ENCODE data around the gene GSTT2. TPM values are rescaled to one million over a fixed set of nuclear protein-coding genes. Genes with fewer than 3 reads are reported as not detected.
A peak's percentile ranks its signal among the peaks of the same experiment; 100 is the strongest.
"Not testable (repeated sequence)": the region's sequence is repeated elsewhere in the genome, so short reads cannot be mapped to it uniquely, and the experiment has no call there.

The GSTT2 gene
- total and polyA plus RNA-seq, 3 experiments from 2014 or later = not detected

GRCh38 chr22:23969071-23969470, 10.9 kb upstream of the GSTT2 start:
- H3K4me3 Mint-ChIP-seq = peak overlapping the region in 3 of 7 donors; percentile 8 to 83 (median 19)

GRCh38 chr22:23970201-23970641, 9.7 kb upstream of the GSTT2 start:
- H3K36me3 ChIP-seq (ENCODE audit: insufficient read depth, low read length) = peaks cover 27% of the 10 kb centered on the region
- H3K27me3 ChIP-seq (ENCODE audit: insufficient read depth, low read length, poor library complexity, severe bottlenecking) = no peaks in the 10 kb centered on the region
- POLR2A ChIA-PET = no interaction called here
- peaks cover 13 to 21% (median 18%) of the 10 kb centered on the region in 3 donors for H3K4me1 Mint-ChIP-seq
- H3K27me3 Mint-ChIP-seq = no peaks in the 10 kb centered on the region
- no peaks in the 10 kb centered on the region for H3K9me3 Mint-ChIP-seq
- CTCF ChIA-PET = no interaction called here
- no peak overlapping the region for H3K4me3 ChIP-seq (ENCODE audit: low read length)
- peak overlapping the region in 3 of 7 donors; percentile 2 to 83 (median 37) for H3K4me3 Mint-ChIP-seq
- H3K27ac Mint-ChIP-seq = peak overlapping the region in 6 of 8 donors; percentile 0 to 18 (median 11)
- peaks cover 8 to 31% (median 8%) of the 10 kb centered on the region in 3 donors for H3K36me3 Mint-ChIP-seq
- no peaks in the 10 kb centered on the region for H3K4me1 ChIP-seq (ENCODE audit: insufficient read depth, low read length)
- no peaks in the 10 kb centered on the region for H3K9me3 ChIP-seq (ENCODE audit: low read length)
- no peak overlapping the region for H3K27ac ChIP-seq (ENCODE audit: low read depth, low read length)
- no peak for DNase-seq

More at GRCh38 chr22:23969071-23969470, 10.9 kb upstream of the GSTT2 start:
- Histone ChIP-seq H3K4me3 (ENCODE audit: low read length) (no peak overlapping the region), H3K27me3 (ENCODE audit: insufficient read depth, low read length, poor library complexity, severe bottlenecking) (no peaks in the 10 kb centered on the region), H3K9me3 (ENCODE audit: low read length) (no peaks in the 10 kb centered on the region), H3K4me1 (ENCODE audit: insufficient read depth, low read length) (no peaks in the 10 kb centered on the region), H3K36me3 (ENCODE audit: insufficient read depth, low read length) (peaks cover 27% of the 10 kb centered on the region), H3K27ac (ENCODE audit: low read depth, low read length) (no peak overlapping the region)
- H3K4me1 Mint-ChIP-seq = peaks cover 13 to 21% (median 18%) of the 10 kb centered on the region in 3 donors
- CTCF ChIA-PET = no interaction called here
- H3K27me3 Mint-ChIP-seq = no peaks in the 10 kb centered on the region
- POLR2A ChIA-PET = no interaction called here
- H3K27ac Mint-ChIP-seq = peak overlapping the region in 2 of 8 donors; percentile 11 to 42
- H3K36me3 Mint-ChIP-seq = peaks cover 8 to 31% (median 8%) of the 10 kb centered on the region in 3 donors
- H3K9me3 Mint-ChIP-seq = no peaks in the 10 kb centered on the region
- no peak for DNase-seq

DNA sequence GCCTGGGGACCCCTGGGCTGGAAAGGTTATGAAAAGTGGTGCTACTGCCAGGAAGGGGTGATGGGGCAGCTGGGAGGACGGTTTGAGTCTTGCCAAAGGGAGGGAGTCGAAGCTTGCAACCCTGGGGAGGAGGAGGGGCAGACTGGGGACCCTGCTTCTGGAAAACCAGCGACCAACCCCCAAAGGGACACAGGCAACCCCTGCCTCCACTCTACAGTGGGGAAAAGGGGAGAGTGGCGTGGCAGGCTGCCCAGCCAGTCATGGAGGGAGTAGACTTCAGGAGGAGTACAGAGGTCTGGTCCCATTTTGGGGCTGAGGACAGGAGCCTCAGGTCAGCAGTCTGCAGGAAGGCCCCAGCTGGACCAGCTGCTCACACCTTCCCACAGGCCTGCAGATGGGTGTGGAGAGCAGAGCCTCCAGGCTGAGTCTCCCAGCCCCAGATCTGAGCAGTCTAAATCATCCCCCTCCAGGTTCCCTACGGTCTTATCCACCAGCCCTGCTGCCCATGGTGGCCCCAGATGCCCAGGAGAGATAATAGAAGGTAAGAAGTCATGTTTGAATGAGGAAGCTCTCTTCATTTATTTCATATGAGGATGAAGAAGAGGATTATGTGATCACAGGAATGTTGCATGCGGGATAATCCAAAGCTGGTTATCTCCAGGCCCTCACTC, 9.0 kb upstream of the GSTT2 start:
- H3K27ac Mint-ChIP-seq = peak overlapping the region in 1 of 8 donors; percentile 18
- CTCF ChIA-PET = no interaction called here

DNA sequence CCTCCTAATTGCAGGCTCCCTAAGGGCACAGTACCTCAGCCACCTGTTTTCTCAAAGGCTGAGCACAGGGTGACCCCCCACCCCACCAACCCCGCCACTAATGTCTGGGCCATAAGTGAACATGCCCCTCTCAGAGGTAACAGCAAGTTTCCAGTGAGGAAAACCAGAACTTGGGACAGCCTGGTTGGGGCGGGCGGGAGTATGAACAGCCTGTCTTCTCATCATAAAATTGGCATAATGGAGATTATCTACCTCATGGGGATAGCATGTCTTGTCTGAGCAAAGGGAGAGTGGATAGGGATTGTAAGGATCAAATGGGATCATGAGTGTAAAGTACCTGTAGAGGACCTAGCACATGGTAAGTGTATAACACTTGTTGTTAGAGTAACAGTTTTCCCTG, 8.0 kb upstream of the GSTT2 start:
- POLR2A ChIA-PET; H3K9me3 Mint-ChIP-seq; H3K4me3 ChIP-seq (ENCODE audit: low read length); H3K27me3 ChIP-seq (ENCODE audit: insufficient read depth, low read length, poor library complexity, severe bottlenecking); DNase-seq; CTCF ChIA-PET; H3K27ac ChIP-seq (ENCODE audit: low read depth, low read length); H3K4me1 ChIP-seq (ENCODE audit: insufficient read depth, low read length); H3K9me3 ChIP-seq (ENCODE audit: low read length); H3K27me3 Mint-ChIP-seq: not testable (repeated sequence)
- peak overlapping the region in 5 of 7 donors; percentile 38 to 83 (median 68) for H3K4me3 Mint-ChIP-seq
- H3K36me3 Mint-ChIP-seq = peaks cover 8 to 31% (median 8%) of the 10 kb centered on the region in 3 donors
- peaks cover 13 to 21% (median 18%) of the 10 kb centered on the region in 3 donors for H3K4me1 Mint-ChIP-seq
- peak overlapping the region in 3 of 8 donors; percentile 40 to 79 (median 43) for H3K27ac Mint-ChIP-seq
- H3K36me3 ChIP-seq (ENCODE audit: insufficient read depth, low read length) = peaks cover 27% of the 10 kb centered on the region

More for the DNA sequence above, 9.0 kb upstream of the GSTT2 start:
- Mint-ChIP-seq H3K4me1 (peaks cover 13 to 21% (median 18%) of the 10 kb centered on the region in 3 donors), H3K9me3 (no peaks in the 10 kb centered on the region), H3K36me3 (peaks cover 8 to 31% (median 8%) of the 10 kb centered on the region in 3 donors), H3K27me3 (no peaks in the 10 kb centered on the region), H3K4me3 (peak overlapping the region in 3 of 7 donors; percentile 15 to 83 (median 37))
- H3K27me3 ChIP-seq (ENCODE audit: insufficient read depth, low read length, poor library complexity, severe bottlenecking) = no peaks in the 10 kb centered on the region
- H3K4me3 ChIP-seq (ENCODE audit: low read length) = no peak overlapping the region
- POLR2A ChIA-PET = no interaction called here
- H3K9me3 ChIP-seq (ENCODE audit: low read length) = no peaks in the 10 kb centered on the region
- peaks cover 27% of the 10 kb centered on the region for H3K36me3 ChIP-seq (ENCODE audit: insufficient read depth, low read length)
- no peak overlapping the region for H3K27ac ChIP-seq (ENCODE audit: low read depth, low read length)
- no peak for DNase-seq
- H3K4me1 ChIP-seq (ENCODE audit: insufficient read depth, low read length) = no peaks in the 10 kb centered on the region

DNA sequence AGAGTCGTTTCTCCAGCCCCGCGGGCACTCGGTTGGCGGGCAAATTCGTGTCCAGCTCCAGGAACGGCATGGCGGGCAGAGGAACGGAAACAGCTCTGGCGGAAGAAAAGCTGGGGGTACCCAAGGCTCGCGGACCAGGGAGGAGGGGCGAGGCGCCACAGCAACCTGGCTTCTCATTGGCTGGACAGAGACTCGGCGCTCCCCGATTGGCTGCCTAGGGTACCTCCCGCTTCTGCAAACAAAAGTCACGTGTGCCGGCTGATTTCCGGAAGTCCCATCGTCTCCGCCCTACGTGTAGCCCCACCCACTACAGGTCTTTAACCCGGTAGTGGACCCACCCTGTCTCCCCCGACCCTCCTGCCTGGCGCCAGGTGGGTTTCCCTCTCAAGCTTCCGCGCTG, 5.6 kb upstream of the GSTT2 start, which contains the start of gene DDT:
Gene DDT (minus strand): TSS at position 97 of the 400 bp plus-strand sequence. CDS start 27 bp downstream, at position 70.
- H3K36me3 Mint-ChIP-seq = peaks cover 8 to 27% (median 8%) of the 10 kb centered on the region in 3 donors
- H3K4me3 Mint-ChIP-seq; H3K9me3 ChIP-seq (ENCODE audit: low read length); H3K27me3 ChIP-seq (ENCODE audit: insufficient read depth, low read length, poor library complexity, severe bottlenecking); H3K4me3 ChIP-seq (ENCODE audit: low read length); DNase-seq; H3K27ac ChIP-seq (ENCODE audit: low read depth, low read length); H3K27ac Mint-ChIP-seq; POLR2A ChIA-PET; H3K9me3 Mint-ChIP-seq; H3K4me1 ChIP-seq (ENCODE audit: insufficient read depth, low read length); CTCF ChIA-PET; H3K27me3 Mint-ChIP-seq: not testable (repeated sequence)
- peaks cover 24% of the 10 kb centered on the region for H3K36me3 ChIP-seq (ENCODE audit: insufficient read depth, low read length)
- H3K4me1 Mint-ChIP-seq = peaks cover 13 to 21% (median 16%) of the 10 kb centered on the region in 3 donors

- DNase-seq; H3K27me3 Mint-ChIP-seq; H3K4me3 Mint-ChIP-seq; H3K27ac Mint-ChIP-seq; H3K4me1 ChIP-seq (ENCODE audit: insufficient read depth, low read length); H3K27me3 ChIP-seq (ENCODE audit: insufficient read depth, low read length, poor library complexity, severe bottlenecking); H3K4me3 ChIP-seq (ENCODE audit: low read length); H3K9me3 Mint-ChIP-seq; H3K9me3 ChIP-seq (ENCODE audit: low read length); POLR2A ChIA-PET; CTCF ChIA-PET; H3K27ac ChIP-seq (ENCODE audit: low read depth, low read length): not testable (repeated sequence)
- H3K36me3 ChIP-seq (ENCODE audit: insufficient read depth, low read length) = peaks cover 18% of the 10 kb centered on the region
- Mint-ChIP-seq H3K4me1 (peaks cover 8 to 18% (median 14%) of the 10 kb centered on the region in 3 donors), H3K36me3 (peaks cover 7 to 21% (median 8%) of the 10 kb centered on the region in 3 donors)
These were observed 5.0 kb upstream of the GSTT2 start for GRCh38 chr22:23974836-23975352.

DNA sequence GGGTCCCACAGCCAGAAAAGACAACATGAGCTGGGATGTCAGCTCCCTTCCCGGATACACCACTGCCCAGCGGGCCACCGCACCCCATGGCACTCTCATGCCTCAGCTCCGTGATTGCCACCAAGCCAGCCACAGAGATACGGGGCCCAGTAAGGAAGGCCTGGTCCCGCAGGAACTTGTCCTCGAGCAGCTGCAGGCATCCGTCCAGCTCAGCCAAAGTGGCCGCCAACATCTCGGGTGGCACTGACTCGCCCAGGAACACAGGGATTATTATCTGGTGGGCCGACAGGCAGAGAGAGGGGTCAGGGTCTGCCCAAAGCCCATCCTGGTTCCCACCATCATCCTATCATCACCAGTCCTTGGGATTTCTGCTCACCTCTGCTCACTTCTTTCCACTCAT, 2.6 kb upstream of the GSTT2 start:
- CTCF ChIA-PET; H3K36me3 ChIP-seq (ENCODE audit: insufficient read depth, low read length); H3K4me3 ChIP-seq (ENCODE audit: low read length): not testable (repeated sequence)

GRCh38 chr22:23980567-23980966, 633 bp downstream of the GSTT2 start:
- CTCF ChIA-PET; H3K4me3 ChIP-seq (ENCODE audit: low read length); DNase-seq; H3K36me3 Mint-ChIP-seq; H3K4me1 Mint-ChIP-seq; H3K4me3 Mint-ChIP-seq; H3K27me3 Mint-ChIP-seq; H3K27ac Mint-ChIP-seq; H3K9me3 Mint-ChIP-seq; H3K9me3 ChIP-seq (ENCODE audit: low read length); H3K4me1 ChIP-seq (ENCODE audit: insufficient read depth, low read length); POLR2A ChIA-PET; H3K27me3 ChIP-seq (ENCODE audit: insufficient read depth, low read length, poor library complexity, severe bottlenecking); H3K27ac ChIP-seq (ENCODE audit: low read depth, low read length); H3K36me3 ChIP-seq (ENCODE audit: insufficient read depth, low read length): not testable (repeated sequence)

More for the DNA sequence above, 2.6 kb upstream of the GSTT2 start:
- H3K27me3 Mint-ChIP-seq; POLR2A ChIA-PET; H3K27ac Mint-ChIP-seq; H3K4me3 Mint-ChIP-seq; DNase-seq; H3K9me3 ChIP-seq (ENCODE audit: low read length); H3K9me3 Mint-ChIP-seq; H3K27me3 ChIP-seq (ENCODE audit: insufficient read depth, low read length, poor library complexity, severe bottlenecking); H3K4me1 ChIP-seq (ENCODE audit: insufficient read depth, low read length); H3K4me1 Mint-ChIP-seq; H3K27ac ChIP-seq (ENCODE audit: low read depth, low read length); H3K36me3 Mint-ChIP-seq: not testable (repeated sequence)

Measured in CD8-positive, alpha-beta memory T cell (primary cell).